Endothelial cell of umbilical vein (primary cell): ENCODE data around the gene CD74.

ENCODE experiments used
- EZH2 ChIP-seq: IDR thresholded peaks from 2 replicates; pipeline ENCODE4 v1.6.1; 2012; ENCODE audit warnings: borderline replicate concordance, low read depth, mild to moderate bottlenecking, moderate library complexity, low read length, inconsistent platforms; ENCODE audit not compliant: severe bottlenecking
- FOS ChIP-seq: IDR thresholded peaks from 2 replicates; pipeline ENCODE4 v1.6.1; 2011; ENCODE audit warnings: mild to moderate bottlenecking, low read length, moderate library complexity, borderline replicate concordance; ENCODE audit not compliant: insufficient read depth
- GATA2 ChIP-seq: IDR thresholded peaks from 2 replicates; pipeline ENCODE4 v1.7.0; 2011; ENCODE audit warnings: low read depth, mild to moderate bottlenecking, moderate library complexity, mixed read lengths, low read length; ENCODE audit not compliant: insufficient read length, insufficient read depth
- JUN ChIP-seq: IDR thresholded peaks from 2 replicates; pipeline ENCODE4 v1.6.1; 2011; ENCODE audit warnings: borderline replicate concordance, low read depth; ENCODE audit not compliant: insufficient read length, insufficient read depth
- MYC ChIP-seq: IDR thresholded peaks from one replicate; pipeline ENCODE4 v1.6.1; 2011; ENCODE audit warnings: mild to moderate bottlenecking, low read depth, low read length
- POLR2A ChIP-seq: IDR thresholded peaks from 2 replicates; pipeline ENCODE4 v1.6.1; 2012; ENCODE audit warnings: low read depth, mild to moderate bottlenecking, control low read depth, low read length
- TF ChIP-seq, protein P1 (sequence below), 2 donors: IDR thresholded peaks; 1 replicate in 1 of 2; 2 replicates in 1 of 2; pipeline ENCODE4 v1.5.1; 2011; ENCODE audit warnings: low read length in 2 of 2, mild to moderate bottlenecking in 2 of 2, moderate library complexity in 2 of 2, control low read depth in 1 of 2, inconsistent platforms in 1 of 2, low read depth in 1 of 2; ENCODE audit not compliant: insufficient read depth in 1 of 2; ENCODE audit errors: extremely low read depth in 1 of 2
- TF ChIP-seq, protein P2 (sequence below): IDR thresholded peaks from 2 replicates; pipeline ENCODE4 v1.6.1; 2011; ENCODE audit not compliant: insufficient read depth, insufficient read length

DNA sequence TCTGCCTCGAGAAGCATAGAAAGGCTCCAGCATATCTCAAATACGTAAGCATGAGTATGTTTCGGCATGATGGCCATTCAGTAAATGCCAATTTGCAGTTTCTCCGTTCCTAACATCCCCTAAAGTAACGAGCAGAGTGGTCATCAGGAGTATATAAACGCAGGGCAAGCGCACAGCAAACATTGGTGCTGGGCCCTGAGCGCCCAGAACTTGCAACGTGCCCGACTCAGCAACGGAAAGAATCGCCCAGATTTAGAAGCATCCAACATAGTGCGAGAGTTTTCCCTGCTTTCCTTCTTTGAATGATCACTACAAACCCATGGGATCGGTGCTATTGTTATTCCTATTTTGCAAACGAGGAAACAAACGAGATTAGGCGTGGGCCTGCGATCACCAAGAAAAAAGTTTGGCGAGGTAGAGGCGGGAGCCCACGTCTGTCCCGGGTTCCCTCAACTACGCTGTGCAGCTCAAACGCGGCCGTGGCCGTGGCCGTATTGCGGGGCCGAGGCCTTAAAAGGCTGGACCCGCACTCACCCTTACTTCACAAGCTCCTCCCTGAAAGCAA lies 36.3 kb upstream of the CD74 start:
- TF ChIP-seq, protein P1, sequence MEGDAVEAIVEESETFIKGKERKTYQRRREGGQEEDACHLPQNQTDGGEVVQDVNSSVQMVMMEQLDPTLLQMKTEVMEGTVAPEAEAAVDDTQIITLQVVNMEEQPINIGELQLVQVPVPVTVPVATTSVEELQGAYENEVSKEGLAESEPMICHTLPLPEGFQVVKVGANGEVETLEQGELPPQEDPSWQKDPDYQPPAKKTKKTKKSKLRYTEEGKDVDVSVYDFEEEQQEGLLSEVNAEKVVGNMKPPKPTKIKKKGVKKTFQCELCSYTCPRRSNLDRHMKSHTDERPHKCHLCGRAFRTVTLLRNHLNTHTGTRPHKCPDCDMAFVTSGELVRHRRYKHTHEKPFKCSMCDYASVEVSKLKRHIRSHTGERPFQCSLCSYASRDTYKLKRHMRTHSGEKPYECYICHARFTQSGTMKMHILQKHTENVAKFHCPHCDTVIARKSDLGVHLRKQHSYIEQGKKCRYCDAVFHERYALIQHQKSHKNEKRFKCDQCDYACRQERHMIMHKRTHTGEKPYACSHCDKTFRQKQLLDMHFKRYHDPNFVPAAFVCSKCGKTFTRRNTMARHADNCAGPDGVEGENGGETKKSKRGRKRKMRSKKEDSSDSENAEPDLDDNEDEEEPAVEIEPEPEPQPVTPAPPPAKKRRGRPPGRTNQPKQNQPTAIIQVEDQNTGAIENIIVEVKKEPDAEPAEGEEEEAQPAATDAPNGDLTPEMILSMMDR (IDR thresholded peaks at IDR 0.05; ENCODE audit: extremely low read depth in 1 of 2, insufficient read depth in 1 of 2, low read depth in 1 of 2, low read length in 2 of 2), result no peak
- TF ChIP-seq GATA2 (no peak), EZH2 (no peak), FOS (no peak), POLR2A (no peak), MYC (no peak), JUN (no peak)
- TF ChIP-seq, protein P2, sequence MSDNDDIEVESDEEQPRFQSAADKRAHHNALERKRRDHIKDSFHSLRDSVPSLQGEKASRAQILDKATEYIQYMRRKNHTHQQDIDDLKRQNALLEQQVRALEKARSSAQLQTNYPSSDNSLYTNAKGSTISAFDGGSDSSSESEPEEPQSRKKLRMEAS, result no peak
